Thyroid gland (tissue), 4 donors: ENCODE data around the gene SPEF2.

Experiments used
- POLR2A ChIP-seq, 2 donors: fragments of 450-650 bp; IDR thresholded peaks; one replicate each; pipeline ENCODE4 v1.6.1; 2017; ENCODE audit warnings: antibody characterized with exemption in 2 of 2, mild to moderate bottlenecking in 2 of 2, moderate library complexity in 1 of 2
- TF ChIP-seq, protein P1 (sequence below), 6 experiments: fragments of 200-600 bp in 3 of 6; fragments of 450-650 bp in 3 of 6; sonication (generic) in 3 of 6; IDR thresholded peaks; one replicate each; pipeline ENCODE4 v1.5.1; 2016 to 2019; ENCODE audit warnings: antibody characterized with exemption in 6 of 6, mild to moderate bottlenecking in 2 of 6, inconsistent platforms in 1 of 6, moderate library complexity in 1 of 6

DNA sequence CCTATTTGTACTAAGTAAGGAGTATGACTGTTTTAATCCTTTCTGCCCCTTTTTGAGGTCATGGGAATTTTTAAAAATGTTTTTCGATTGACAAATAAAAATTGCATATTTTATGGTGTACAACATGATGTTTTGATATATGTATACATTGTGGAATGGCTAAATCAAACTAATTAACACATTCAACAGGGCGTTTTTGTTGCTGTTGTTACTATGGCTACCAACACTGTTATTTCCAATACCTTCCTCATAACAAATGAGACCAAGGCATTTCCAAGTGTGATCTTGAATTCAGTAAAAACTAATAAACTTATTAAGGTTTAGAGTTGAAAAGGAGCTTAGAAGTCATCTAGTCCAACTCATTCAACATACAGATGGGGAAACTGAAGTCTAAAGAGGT is 30.2 kb upstream of the SPEF2 start:
- TF ChIP-seq, protein P1, sequence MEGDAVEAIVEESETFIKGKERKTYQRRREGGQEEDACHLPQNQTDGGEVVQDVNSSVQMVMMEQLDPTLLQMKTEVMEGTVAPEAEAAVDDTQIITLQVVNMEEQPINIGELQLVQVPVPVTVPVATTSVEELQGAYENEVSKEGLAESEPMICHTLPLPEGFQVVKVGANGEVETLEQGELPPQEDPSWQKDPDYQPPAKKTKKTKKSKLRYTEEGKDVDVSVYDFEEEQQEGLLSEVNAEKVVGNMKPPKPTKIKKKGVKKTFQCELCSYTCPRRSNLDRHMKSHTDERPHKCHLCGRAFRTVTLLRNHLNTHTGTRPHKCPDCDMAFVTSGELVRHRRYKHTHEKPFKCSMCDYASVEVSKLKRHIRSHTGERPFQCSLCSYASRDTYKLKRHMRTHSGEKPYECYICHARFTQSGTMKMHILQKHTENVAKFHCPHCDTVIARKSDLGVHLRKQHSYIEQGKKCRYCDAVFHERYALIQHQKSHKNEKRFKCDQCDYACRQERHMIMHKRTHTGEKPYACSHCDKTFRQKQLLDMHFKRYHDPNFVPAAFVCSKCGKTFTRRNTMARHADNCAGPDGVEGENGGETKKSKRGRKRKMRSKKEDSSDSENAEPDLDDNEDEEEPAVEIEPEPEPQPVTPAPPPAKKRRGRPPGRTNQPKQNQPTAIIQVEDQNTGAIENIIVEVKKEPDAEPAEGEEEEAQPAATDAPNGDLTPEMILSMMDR (IDR thresholded peaks at IDR 0.05): no peak
- no peak for TF ChIP-seq POLR2A (IDR thresholded peaks at IDR 0.05)
